ENCODE data around the gene ROBO1. TPM values are rescaled to one million over a fixed set of nuclear protein-coding genes. Genes with fewer than 3 reads are reported as not detected.

Gene ROBO1
- total RNA-seq, 1 donor: 0.42 TPM

DNA sequence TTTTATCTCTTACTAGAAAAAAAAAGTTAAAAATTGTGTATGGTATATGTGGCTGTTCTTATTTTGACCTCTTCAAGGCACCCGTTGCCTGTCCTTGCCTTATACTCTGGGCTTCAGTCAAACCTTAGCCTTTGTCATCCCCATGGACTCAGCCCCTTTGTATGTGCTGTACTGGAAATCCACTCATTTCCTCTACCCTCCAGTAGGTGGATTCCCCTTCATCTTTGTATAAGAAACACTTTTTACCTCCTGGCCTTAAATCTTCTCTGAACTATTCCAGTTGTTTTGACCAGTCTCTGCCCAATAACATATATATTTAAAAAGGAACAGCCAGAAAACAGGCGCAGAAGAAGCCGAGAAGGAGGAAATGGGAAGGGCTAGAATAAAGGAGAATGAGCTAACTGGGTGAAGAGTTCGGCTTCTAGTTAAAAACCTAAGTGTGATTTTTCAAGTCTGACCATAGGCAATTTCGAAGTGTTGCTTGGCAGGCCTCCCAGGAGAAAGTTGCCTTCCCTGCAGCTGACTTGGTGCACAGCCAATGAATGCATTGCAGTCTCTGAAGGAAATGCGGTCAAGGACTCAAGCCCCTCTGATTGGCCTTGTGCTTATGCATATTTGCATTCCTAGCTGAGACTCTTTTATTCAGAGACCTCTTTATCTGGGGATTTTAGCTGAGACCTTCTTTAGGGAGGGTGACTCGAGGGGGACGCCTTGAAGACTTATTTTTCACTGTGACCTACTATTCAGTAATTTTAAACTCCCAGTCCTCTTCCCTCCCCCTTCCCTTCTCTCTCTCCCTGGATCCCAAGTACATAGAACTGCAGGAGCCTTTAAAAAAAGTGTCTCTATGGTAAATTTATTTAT lies 277.4 kb downstream of the ROBO1 start:
- Histone ChIP-seq H3K4me3 (ENCODE audit: low read length) (no peak overlapping the region), H3K4me1 (ENCODE audit: insufficient read depth, low read length) (no peaks in the 10 kb centered on the region), H3K9me3 (ENCODE audit: low read depth, low read length) (no peaks in the 10 kb centered on the region), H3K27me3 (ENCODE audit: insufficient read depth, low read length) (no peaks in the 10 kb centered on the region)

GRCh38 chr3:79488407-79488806 lies 279.4 kb downstream of the ROBO1 start:
- Histone ChIP-seq H3K27me3 (ENCODE audit: insufficient read depth, low read length) (no peaks in the 10 kb centered on the region), H3K4me3 (ENCODE audit: low read length) (no peak overlapping the region), H3K4me1 (ENCODE audit: insufficient read depth, low read length) (no peaks in the 10 kb centered on the region), H3K9me3 (ENCODE audit: low read depth, low read length) (no peaks in the 10 kb centered on the region)

GRCh38 chr3:79480746-79481145 lies 287.1 kb downstream of the ROBO1 start:
- no peak overlapping the region for H3K4me3 ChIP-seq (ENCODE audit: low read length)
- H3K9me3 ChIP-seq (ENCODE audit: low read depth, low read length): no peaks in the 10 kb centered on the region
- H3K27me3 ChIP-seq (ENCODE audit: insufficient read depth, low read length): no peaks in the 10 kb centered on the region
- no peaks in the 10 kb centered on the region for H3K4me1 ChIP-seq (ENCODE audit: insufficient read depth, low read length)

DNA sequence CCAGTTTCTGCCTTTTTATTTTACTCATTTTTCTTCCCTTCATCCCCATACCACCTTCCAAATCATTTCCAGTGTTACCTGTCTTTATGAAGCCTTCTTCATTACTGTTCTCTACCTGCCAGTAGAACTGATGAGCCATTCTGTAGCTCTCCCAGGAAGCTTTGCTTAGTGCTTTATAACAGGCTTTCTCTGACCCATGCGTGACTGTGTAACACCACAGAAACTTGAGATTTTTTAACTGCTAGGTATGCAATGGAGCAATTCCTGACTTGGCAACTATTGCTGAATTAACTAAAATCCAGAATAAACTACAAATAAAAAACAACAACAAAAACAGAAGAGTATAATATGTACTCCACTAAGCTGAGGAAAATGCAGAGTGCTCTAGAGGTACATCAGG lies 289.2 kb downstream of the ROBO1 start:
- Histone ChIP-seq H3K27me3 (ENCODE audit: insufficient read depth, low read length) (no peaks in the 10 kb centered on the region), H3K9me3 (ENCODE audit: low read depth, low read length) (no peaks in the 10 kb centered on the region), H3K4me1 (ENCODE audit: insufficient read depth, low read length) (no peaks in the 10 kb centered on the region), H3K4me3 (ENCODE audit: low read length) (no peak overlapping the region)

- H3K4me1 ChIP-seq (ENCODE audit: insufficient read depth, low read length): no peaks in the 10 kb centered on the region
- H3K9me3 ChIP-seq (ENCODE audit: low read depth, low read length): no peaks in the 10 kb centered on the region
- no peak overlapping the region for H3K4me3 ChIP-seq (ENCODE audit: low read length)
- no peaks in the 10 kb centered on the region for H3K27me3 ChIP-seq (ENCODE audit: insufficient read depth, low read length)
Measured at GRCh38 chr3:79477242-79477641, 290.6 kb downstream of the ROBO1 start.

GRCh38 chr3:79473993-79474392 lies 293.8 kb downstream of the ROBO1 start:
- Histone ChIP-seq H3K4me1 (ENCODE audit: insufficient read depth, low read length) (no peaks in the 10 kb centered on the region), H3K27me3 (ENCODE audit: insufficient read depth, low read length) (no peaks in the 10 kb centered on the region), H3K9me3 (ENCODE audit: low read depth, low read length) (no peaks in the 10 kb centered on the region), H3K4me3 (ENCODE audit: low read length) (no peak overlapping the region)

GRCh38 chr3:79467721-79468120 lies 300.1 kb downstream of the ROBO1 start:
- Histone ChIP-seq H3K4me1 (ENCODE audit: insufficient read depth, low read length) (no peaks in the 10 kb centered on the region), H3K4me3 (ENCODE audit: low read length) (no peak overlapping the region), H3K9me3 (ENCODE audit: low read depth, low read length) (no peaks in the 10 kb centered on the region), H3K27me3 (ENCODE audit: insufficient read depth, low read length) (no peaks in the 10 kb centered on the region)

DNA sequence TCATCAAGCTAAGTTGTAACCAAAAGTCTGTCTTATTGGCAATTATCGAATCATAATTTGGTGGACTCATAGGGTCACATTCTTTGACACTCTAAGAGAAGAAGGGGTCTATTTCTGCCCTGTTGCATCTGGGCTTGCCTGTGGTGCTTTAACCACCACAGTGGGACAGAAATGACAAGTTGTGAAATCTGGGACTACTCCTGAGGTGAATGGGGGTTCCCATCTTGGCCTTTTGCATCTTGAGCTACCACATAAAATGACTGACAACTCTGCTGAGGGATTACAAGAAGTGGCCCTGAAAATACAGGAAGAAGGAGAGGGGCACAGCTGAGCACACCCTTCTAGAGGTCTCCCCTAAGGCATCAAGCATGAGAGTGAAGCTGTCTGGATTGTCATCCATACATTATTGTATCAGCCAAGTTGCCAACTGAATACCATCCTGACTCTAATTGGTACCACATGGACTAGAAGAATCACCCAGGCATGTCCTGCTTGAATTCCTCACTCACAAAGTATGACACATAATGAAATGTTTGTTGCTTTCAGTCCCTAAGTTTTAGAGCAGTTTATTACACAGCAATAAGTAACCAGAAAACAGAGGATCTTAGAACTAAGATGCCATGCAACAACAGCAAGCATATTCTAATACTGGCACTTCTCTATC lies 306.5 kb downstream of the ROBO1 start:
- Histone ChIP-seq H3K27me3 (ENCODE audit: insufficient read depth, low read length) (no peaks in the 10 kb centered on the region), H3K9me3 (ENCODE audit: low read depth, low read length) (no peaks in the 10 kb centered on the region), H3K4me3 (ENCODE audit: low read length) (no peak overlapping the region), H3K4me1 (ENCODE audit: insufficient read depth, low read length) (no peaks in the 10 kb centered on the region)

GRCh38 chr3:79453600-79453999 lies 314.2 kb downstream of the ROBO1 start:
- no peak overlapping the region for H3K4me3 ChIP-seq (ENCODE audit: low read length)
- no peaks in the 10 kb centered on the region for H3K9me3 ChIP-seq (ENCODE audit: low read depth, low read length)
- no peaks in the 10 kb centered on the region for H3K27me3 ChIP-seq (ENCODE audit: insufficient read depth, low read length)

DNA sequence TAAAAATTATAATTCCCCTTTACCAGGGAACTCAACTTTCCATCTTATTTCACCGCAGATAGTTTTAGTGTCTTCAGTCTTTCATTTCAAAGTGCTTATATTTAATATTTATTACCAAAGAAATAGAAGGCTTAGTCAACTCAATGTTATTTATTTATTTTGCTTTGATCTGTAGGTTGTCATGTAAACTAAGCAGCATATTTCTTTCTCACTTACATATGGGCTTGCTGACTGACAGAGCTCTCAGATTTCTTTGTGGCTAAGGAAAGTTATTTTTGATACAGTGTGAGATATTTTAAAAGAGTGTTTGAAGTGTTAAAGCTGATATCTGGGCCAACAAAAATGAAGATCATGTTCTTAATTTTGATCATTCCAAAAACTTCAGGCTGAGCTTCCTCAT lies 331.4 kb downstream of the ROBO1 start:
- no peaks in the 10 kb centered on the region for H3K4me1 ChIP-seq (ENCODE audit: insufficient read depth, low read length)
- H3K9me3 ChIP-seq (ENCODE audit: low read depth, low read length): no peaks in the 10 kb centered on the region
- no peak overlapping the region for H3K4me3 ChIP-seq (ENCODE audit: low read length)
- no peaks in the 10 kb centered on the region for H3K27me3 ChIP-seq (ENCODE audit: insufficient read depth, low read length)

More at GRCh38 chr3:79453600-79453999, 314.2 kb downstream of the ROBO1 start:
- H3K4me1 ChIP-seq (ENCODE audit: insufficient read depth, low read length): no peaks in the 10 kb centered on the region

- no peaks in the 10 kb centered on the region for H3K9me3 ChIP-seq (ENCODE audit: low read depth, low read length)
- H3K4me3 ChIP-seq (ENCODE audit: low read length): no peak overlapping the region
- H3K4me1 ChIP-seq (ENCODE audit: insufficient read depth, low read length): no peaks in the 10 kb centered on the region
- H3K27me3 ChIP-seq (ENCODE audit: insufficient read depth, low read length): no peaks in the 10 kb centered on the region
Measured at GRCh38 chr3:79427081-79427480, 340.7 kb downstream of the ROBO1 start.

DNA sequence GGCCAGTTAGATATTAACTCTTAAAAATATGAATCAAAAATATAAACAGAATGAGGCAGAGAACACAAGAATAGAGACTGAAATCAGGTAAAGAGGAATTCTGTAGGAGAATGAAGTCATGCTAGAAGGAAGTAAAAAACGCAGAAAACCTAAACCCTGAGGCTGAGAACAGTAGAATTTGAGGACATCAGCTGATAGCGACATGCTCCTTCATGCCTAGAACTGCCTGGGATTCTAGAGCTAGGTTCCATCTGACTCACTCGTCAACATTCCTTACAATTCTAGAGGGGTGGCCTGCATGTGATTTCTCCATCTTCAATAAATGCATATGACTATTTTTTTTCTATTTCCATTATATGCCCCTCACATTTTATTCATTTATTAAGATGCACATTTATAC lies 343.0 kb downstream of the ROBO1 start:
- Histone ChIP-seq H3K9me3 (ENCODE audit: low read depth, low read length) (no peaks in the 10 kb centered on the region), H3K4me3 (ENCODE audit: low read length) (no peak overlapping the region), H3K4me1 (ENCODE audit: insufficient read depth, low read length) (no peaks in the 10 kb centered on the region), H3K27me3 (ENCODE audit: insufficient read depth, low read length) (no peaks in the 10 kb centered on the region)

GRCh38 chr3:79423417-79423816 lies 344.4 kb downstream of the ROBO1 start:
- H3K4me1 ChIP-seq (ENCODE audit: insufficient read depth, low read length): no peaks in the 10 kb centered on the region

DNA sequence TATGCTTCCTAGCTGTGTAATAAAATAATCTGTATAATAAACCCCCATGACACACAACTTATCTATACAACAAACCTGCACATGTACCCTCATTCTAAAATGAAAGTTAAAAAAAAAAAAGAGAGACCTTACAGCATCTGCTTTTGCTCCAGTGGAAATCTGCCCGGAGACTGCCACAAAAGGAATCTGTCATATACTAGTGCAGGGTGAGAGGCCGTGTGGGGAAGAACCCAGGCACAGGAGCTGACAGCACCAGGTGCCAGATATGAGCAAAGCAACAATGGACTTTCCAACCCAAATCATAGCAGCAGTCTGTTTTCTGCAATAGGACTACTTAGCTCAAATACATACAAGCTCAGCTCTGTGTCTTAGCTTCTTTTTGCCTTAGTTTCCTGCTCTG lies 346.5 kb downstream of the ROBO1 start:
- no peaks in the 10 kb centered on the region for H3K4me1 ChIP-seq (ENCODE audit: insufficient read depth, low read length)
- H3K27me3 ChIP-seq (ENCODE audit: insufficient read depth, low read length): no peaks in the 10 kb centered on the region
- H3K4me3 ChIP-seq (ENCODE audit: low read length): no peak overlapping the region
- H3K9me3 ChIP-seq (ENCODE audit: low read depth, low read length): no peaks in the 10 kb centered on the region

More at GRCh38 chr3:79423417-79423816, 344.4 kb downstream of the ROBO1 start:
- Histone ChIP-seq H3K4me3 (ENCODE audit: low read length) (no peak overlapping the region), H3K27me3 (ENCODE audit: insufficient read depth, low read length) (no peaks in the 10 kb centered on the region), H3K9me3 (ENCODE audit: low read depth, low read length) (no peaks in the 10 kb centered on the region)

- H3K9me3 ChIP-seq (ENCODE audit: low read depth, low read length): no peaks in the 10 kb centered on the region
- no peaks in the 10 kb centered on the region for H3K4me1 ChIP-seq (ENCODE audit: insufficient read depth, low read length)
- no peak overlapping the region for H3K4me3 ChIP-seq (ENCODE audit: low read length)
- no peaks in the 10 kb centered on the region for H3K27me3 ChIP-seq (ENCODE audit: insufficient read depth, low read length)
Measured at GRCh38 chr3:79418855-79419621, 348.8 kb downstream of the ROBO1 start.
